ENCODE data around the gene POLA2. TPM values are rescaled to one million over a fixed set of nuclear protein-coding genes. Genes with fewer than 3 reads are reported as not detected.
"Not testable (repeated sequence)": the region's sequence is repeated elsewhere in the genome, so short reads cannot be mapped to it uniquely, and the experiment has no call there.

The POLA2 gene
- total and polyA plus RNA-seq, 7 donors: 1.7 to 5.8 (median 3.3) TPM

GRCh38 chr11:65329478-65329877 lies 67.7 kb downstream of the POLA2 start:
- H3K4me3 ChIP-seq: peak overlapping the region; percentile 15
- H3K9me3 ChIP-seq: no peaks in the 10 kb centered on the region
- no peak overlapping the region for H3K27ac ChIP-seq
- no peaks in the 10 kb centered on the region for H3K27me3 ChIP-seq (ENCODE audit: insufficient read depth in 3 of 3, low read length in 2 of 3)
- H3K4me1 ChIP-seq: peaks cover 8% of the 10 kb centered on the region
- WGBS, 3 donors: 57 to 68% (median 62%) methylated on average over 2 of the region's 2 CpGs
- no peaks in the 10 kb centered on the region for H3K36me3 ChIP-seq (ENCODE audit: insufficient read depth in 1 of 2, low read depth in 1 of 2)
- intact Hi-C loops (cut with DNase I): no loop called here
- DNase-seq: no peak
- no peak for ATAC-seq
- TF ChIP-seq, protein P1, sequence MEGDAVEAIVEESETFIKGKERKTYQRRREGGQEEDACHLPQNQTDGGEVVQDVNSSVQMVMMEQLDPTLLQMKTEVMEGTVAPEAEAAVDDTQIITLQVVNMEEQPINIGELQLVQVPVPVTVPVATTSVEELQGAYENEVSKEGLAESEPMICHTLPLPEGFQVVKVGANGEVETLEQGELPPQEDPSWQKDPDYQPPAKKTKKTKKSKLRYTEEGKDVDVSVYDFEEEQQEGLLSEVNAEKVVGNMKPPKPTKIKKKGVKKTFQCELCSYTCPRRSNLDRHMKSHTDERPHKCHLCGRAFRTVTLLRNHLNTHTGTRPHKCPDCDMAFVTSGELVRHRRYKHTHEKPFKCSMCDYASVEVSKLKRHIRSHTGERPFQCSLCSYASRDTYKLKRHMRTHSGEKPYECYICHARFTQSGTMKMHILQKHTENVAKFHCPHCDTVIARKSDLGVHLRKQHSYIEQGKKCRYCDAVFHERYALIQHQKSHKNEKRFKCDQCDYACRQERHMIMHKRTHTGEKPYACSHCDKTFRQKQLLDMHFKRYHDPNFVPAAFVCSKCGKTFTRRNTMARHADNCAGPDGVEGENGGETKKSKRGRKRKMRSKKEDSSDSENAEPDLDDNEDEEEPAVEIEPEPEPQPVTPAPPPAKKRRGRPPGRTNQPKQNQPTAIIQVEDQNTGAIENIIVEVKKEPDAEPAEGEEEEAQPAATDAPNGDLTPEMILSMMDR (IDR thresholded peaks at IDR 0.05): no peak

DNA sequence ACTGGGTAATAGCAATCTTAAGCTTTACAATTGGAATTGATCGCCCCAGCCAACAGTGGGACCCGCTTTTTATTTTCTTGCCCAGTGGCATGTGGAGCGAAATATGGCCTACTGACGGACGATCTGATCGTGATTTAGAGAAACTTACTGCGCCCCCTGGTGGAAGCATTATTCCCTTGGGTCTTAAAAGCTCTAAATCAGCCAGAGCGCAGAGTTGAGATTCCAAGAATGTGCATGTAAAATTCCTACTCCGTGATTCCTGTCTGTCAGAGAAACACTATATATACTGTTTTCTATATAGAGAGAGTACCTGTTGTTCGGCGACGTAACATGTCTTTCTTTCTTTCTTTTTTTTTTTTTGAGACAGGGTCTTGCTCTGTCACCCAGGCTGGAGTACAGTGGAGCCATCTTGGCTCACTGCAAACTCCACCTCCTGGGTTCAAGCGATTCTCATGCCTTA lies 68.2 kb downstream of the POLA2 start:
- H3K27ac ChIP-seq: no peak overlapping the region

GRCh38 chr11:65330544-65330943 lies 68.8 kb downstream of the POLA2 start:
- H3K4me3 ChIP-seq: no peak overlapping the region
- H3K36me3 ChIP-seq (ENCODE audit: insufficient read depth in 1 of 2, low read depth in 1 of 2): no peaks in the 10 kb centered on the region
- DNase-seq: no peak
- TF ChIP-seq, protein P1 (IDR thresholded peaks at IDR 0.05): no peak
- H3K9me3 ChIP-seq: no peaks in the 10 kb centered on the region
- WGBS, 3 donors: 62 to 67% (median 63%) methylated on average over 7 of the region's 7 CpGs
- no peak overlapping the region for H3K27ac ChIP-seq
- no peak for ATAC-seq
- intact Hi-C loops (cut with DNase I): no loop called here
- no peaks in the 10 kb centered on the region for H3K27me3 ChIP-seq (ENCODE audit: insufficient read depth in 3 of 3, low read length in 2 of 3)
- H3K4me1 ChIP-seq: peaks cover 19% of the 10 kb centered on the region

More for the DNA sequence above, 68.2 kb downstream of the POLA2 start:
- ATAC-seq: peak; percentile 38 to 60 (median 53)
- Histone ChIP-seq H3K9me3 (no peaks in the 10 kb centered on the region), H3K27me3 (ENCODE audit: insufficient read depth in 3 of 3, low read length in 2 of 3) (no peaks in the 10 kb centered on the region), H3K4me3 (peak overlapping the region; percentile 15), H3K4me1 (peaks cover 13% of the 10 kb centered on the region), H3K36me3 (ENCODE audit: insufficient read depth in 1 of 2, low read depth in 1 of 2) (no peaks in the 10 kb centered on the region)
- peak; percentile 68 to 81 for DNase-seq
- TF ChIP-seq, protein P1 (IDR thresholded peaks at IDR 0.05): peak; percentile 84
- intact Hi-C loops (cut with DNase I): no loop called here
- WGBS, 3 donors: 3 to 9% (median 6%) methylated on average over 13 of the region's 13 CpGs

DNA sequence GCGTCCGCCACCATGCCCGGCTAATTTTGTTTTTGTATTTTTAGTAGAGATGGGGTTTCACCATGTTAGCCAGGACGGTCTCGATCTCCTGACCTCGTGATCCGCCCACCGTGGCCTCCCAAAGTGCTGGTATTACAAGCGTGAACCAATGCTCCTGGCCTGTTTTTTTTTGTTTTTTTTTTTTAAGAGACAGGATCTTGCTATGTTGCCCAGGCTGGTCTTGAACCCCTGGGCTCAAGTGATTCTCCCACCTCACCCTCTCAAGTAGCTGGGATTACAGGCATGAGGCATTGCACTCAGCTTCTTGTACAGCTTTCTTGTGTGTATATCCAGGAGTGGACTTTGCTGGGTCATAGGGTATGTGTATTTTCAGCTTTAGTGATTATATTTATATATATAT lies 70.8 kb downstream of the POLA2 start:
- ATAC-seq; H3K27me3 ChIP-seq (ENCODE audit: insufficient read depth in 3 of 3, low read length in 2 of 3); H3K27ac ChIP-seq; H3K9me3 ChIP-seq; H3K4me3 ChIP-seq; intact Hi-C loops (cut with DNase I); DNase-seq; H3K36me3 ChIP-seq (ENCODE audit: insufficient read depth in 1 of 2, low read depth in 1 of 2): not testable (repeated sequence)
- H3K4me1 ChIP-seq: peaks cover 19% of the 10 kb centered on the region
- WGBS, 3 donors: 74 to 83% (median 80%) methylated on average over 9 of the region's 9 CpGs

DNA sequence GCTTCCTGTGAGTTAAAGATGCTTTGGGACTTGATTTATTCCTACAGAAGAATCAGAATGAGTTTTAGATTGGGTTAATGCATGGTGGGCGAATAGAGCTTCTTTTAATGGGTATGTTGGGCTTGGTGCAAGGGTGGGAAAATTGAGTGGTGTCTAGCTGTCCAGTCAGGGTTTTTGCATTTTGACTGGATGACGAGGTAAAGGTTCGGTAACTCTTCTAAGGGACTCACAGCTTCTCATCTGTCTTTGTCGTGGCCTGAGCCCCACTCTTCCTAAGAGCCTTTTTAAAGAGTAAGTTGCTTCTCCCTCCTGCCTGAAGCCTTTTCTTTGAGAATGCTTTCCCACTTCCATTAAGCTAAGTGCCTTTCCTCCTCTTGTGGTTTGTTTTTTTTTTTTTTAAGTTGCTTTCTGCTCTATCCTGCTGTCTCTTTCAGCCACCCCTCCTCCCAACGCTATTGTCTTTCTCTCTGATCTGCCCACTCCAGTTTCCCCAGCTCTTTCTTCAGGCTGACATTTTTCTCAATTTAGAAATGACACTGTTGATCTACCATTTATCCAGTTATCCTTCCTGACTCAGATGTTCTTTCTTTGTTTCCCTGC lies 73.0 kb downstream of the POLA2 start:
- H3K4me3 ChIP-seq: peak overlapping the region; percentile 76
- TF ChIP-seq, protein P1 (IDR thresholded peaks at IDR 0.05): no peak
- H3K27me3 ChIP-seq (ENCODE audit: insufficient read depth in 3 of 3, low read length in 2 of 3): no peaks in the 10 kb centered on the region
- no peaks in the 10 kb centered on the region for H3K9me3 ChIP-seq
- DNase-seq (no peak), ATAC-seq (no peak)
- intact Hi-C loops (cut with DNase I): no loop called here
- 17 to 20% (median 19%) methylated on average over 5 of the region's 5 CpGs for WGBS, 3 donors
- peak overlapping the region; percentile 78 for H3K27ac ChIP-seq
- H3K36me3 ChIP-seq (ENCODE audit: insufficient read depth in 1 of 2, low read depth in 1 of 2): peaks cover 4 to 13% of the 10 kb centered on the region in 2 donors
- peaks cover 24% of the 10 kb centered on the region for H3K4me1 ChIP-seq

Data from psoas muscle (tissue), 8 donors.